Thyroid gland (tissue), 4 donors: ENCODE data around the gene STIM1.

Experiments
- CTCF ChIP-seq, 6 experiments: fragments of 200-600 bp in 3 of 6; fragments of 450-650 bp in 3 of 6; sonication (generic) in 3 of 6; IDR thresholded peaks; one replicate each; pipeline ENCODE4 v1.5.1; 2016 to 2019; ENCODE audit warnings: antibody characterized with exemption in 6 of 6, mild to moderate bottlenecking in 2 of 6, inconsistent platforms in 1 of 6, moderate library complexity in 1 of 6
- POLR2A ChIP-seq, 2 donors: fragments of 450-650 bp; IDR thresholded peaks; one replicate each; pipeline ENCODE4 v1.6.1; 2017; ENCODE audit warnings: antibody characterized with exemption in 2 of 2, mild to moderate bottlenecking in 2 of 2, moderate library complexity in 1 of 2

- TF ChIP-seq POLR2A (IDR thresholded peaks at IDR 0.05) (peak in 1 of 2 donors; percentile 23), CTCF (IDR thresholded peaks at IDR 0.05) (no peak)
Measured at GRCh38 chr11:3946455-3947017, 91.1 kb downstream of the STIM1 start.
